NT2/D1 (cell line): ENCODE data around the gene PAQR3.

Experiments used
- SUZ12 ChIP-seq: IDR thresholded peaks from 2 replicates; pipeline ENCODE4 v1.6.1; 2011; ENCODE audit not compliant: insufficient read length, insufficient read depth; ENCODE audit errors: extremely low read depth
- YY1 ChIP-seq: IDR thresholded peaks from 2 replicates; pipeline ENCODE4 v1.6.1; 2011; ENCODE audit not compliant: insufficient read length, insufficient read depth
- ZNF274 ChIP-seq: IDR thresholded peaks from 2 replicates; pipeline ENCODE4 v1.6.1; 2011; ENCODE audit warnings: mild to moderate bottlenecking, low read depth, low read length

DNA sequence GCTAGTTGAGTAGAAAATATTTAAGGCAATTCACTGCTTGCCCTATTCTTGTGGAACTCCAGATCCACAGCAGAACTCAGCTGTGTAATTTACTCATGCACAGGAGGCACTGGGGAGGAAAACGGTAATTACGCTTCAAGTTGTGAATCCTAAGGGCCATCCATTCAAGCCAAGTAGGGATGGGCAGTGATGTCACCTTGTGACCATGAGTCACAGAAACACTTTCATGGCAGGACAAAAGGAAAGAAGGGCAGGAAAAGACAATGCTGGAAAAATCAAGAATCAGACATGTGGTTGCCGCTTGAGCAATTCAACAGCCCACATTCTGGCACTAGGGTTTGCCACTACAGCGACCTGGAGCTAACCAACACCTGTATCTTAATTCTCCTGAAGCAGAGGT lies 1.4 kb downstream of the PAQR3 start:
- no peak for TF ChIP-seq SUZ12
- no peak for TF ChIP-seq ZNF274
- TF ChIP-seq YY1, result no peak
